AG10803 (cell line): ENCODE data around the gene NPW.

ENCODE experiments used
- DNase-seq: peaks from one replicate; pipeline ENCODE4 v3.0.0; 2010; ENCODE audit warnings: low read depth
- H3K4me3 ChIP-seq: 2 replicates; pipeline ENCODE4 v1.5.1; 2011; ENCODE audit warnings: mild to moderate bottlenecking, low read length, control low read depth
- TF ChIP-seq, protein P1 (sequence below): conservative IDR thresholded peaks from 2 replicates; pipeline ENCODE4 v1.5.1; 2011; ENCODE audit warnings: mild to moderate bottlenecking, low read length, control low read depth, inconsistent platforms

NPW gene

DNA sequence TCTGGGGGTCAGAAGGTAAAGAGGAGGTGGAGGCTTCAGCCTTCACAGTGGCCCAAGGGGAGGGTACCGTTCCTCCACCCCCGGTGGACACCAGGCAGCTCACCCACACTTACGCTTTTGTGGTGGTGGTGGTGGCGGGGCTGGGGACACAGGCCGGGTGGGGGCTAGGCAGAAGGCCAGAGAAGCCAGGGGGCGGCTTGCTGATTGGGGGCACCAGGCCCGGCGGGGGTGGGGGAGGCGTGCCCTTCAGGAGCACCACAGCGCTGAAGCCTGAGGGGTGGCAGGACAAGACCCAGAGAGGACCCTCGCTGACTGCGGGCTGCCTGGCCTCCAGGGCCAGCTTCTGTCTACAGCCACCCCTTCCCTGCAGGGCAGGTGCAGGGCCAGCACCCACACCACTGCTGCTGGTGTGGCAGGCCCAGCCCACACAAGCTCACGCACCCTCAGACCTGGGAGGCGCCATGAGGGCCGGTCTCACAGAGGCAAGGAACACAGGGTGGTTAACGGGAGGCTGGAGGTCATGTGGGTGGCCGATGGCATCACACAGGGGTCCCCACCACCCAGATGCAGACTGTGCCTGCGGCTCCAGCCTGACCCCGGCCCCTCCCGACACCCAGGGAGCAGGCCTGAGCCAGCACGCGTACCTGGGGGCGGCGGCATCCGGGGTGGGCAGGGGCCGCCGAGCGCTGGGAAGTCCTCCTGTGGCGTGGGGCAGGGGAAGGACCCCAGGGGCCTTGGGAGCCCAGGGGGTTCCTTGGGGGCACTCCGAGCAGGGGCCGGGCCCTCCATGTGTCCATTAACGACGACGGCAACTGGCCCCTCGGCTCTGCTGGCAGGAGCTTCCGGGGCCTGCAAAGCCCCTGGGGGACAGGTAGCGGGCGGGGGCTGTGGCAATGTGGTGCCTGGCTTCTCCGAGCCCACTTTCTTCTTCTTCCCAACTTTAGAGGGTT lies 20.5 kb upstream of the NPW start:
- DNase-seq: no peak
- H3K4me3 ChIP-seq: no peak overlapping the region
- TF ChIP-seq, protein P1, sequence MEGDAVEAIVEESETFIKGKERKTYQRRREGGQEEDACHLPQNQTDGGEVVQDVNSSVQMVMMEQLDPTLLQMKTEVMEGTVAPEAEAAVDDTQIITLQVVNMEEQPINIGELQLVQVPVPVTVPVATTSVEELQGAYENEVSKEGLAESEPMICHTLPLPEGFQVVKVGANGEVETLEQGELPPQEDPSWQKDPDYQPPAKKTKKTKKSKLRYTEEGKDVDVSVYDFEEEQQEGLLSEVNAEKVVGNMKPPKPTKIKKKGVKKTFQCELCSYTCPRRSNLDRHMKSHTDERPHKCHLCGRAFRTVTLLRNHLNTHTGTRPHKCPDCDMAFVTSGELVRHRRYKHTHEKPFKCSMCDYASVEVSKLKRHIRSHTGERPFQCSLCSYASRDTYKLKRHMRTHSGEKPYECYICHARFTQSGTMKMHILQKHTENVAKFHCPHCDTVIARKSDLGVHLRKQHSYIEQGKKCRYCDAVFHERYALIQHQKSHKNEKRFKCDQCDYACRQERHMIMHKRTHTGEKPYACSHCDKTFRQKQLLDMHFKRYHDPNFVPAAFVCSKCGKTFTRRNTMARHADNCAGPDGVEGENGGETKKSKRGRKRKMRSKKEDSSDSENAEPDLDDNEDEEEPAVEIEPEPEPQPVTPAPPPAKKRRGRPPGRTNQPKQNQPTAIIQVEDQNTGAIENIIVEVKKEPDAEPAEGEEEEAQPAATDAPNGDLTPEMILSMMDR: no peak

DNA sequence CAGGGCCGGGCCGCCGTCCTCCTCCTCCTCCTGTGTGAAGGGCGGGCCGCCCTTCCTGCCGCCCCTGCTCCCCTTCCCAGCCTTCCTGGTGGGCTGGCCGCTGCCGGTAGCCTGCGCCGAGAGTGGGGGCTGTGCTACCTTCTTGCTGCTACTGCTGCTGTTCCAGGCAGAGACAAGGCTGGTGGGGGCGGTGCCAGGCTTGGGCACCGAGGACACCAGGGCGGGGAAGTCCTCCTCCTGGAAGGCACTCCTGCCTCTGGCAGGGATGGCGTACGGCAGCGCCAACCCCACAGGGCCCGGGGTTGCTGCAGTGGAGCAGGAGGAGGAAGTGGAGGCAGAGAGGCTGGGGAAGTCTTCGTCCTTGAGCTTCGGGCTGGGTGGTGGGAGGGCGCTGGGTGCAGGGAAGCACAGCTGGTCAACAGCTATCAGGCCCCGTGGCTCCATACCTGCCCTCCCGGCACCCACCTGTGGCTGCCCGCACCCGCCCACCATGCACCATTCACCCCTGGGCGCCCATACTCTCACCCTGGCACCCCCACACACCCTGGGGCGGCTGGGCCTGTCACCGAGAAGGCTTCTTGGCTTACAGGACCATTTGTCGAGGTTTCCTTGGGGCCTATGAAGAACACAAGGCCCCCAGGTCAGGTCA lies 19.6 kb upstream of the NPW start:
- DNase-seq: no peak
- no peak overlapping the region for H3K4me3 ChIP-seq
- TF ChIP-seq, protein P1: no peak

DNA sequence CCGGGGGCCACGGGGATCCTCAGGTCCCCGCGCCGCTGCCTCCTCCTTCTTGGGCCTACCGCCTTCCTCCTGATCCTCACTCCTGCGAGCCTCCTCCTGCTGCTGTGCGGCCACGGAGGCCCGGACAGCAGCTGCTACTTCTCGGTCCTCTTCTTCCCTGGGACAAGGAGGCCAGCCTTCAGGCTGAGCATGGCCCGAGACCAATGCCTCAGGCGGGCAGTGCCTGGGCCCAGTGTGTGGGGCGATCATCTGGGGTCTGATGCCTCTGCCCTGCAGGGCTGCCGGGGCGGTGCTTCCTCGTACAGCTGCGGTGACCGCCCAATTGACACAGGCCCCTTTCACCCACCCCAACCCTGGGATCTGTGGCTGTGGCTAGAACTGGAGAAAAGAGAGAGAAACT lies 18.6 kb upstream of the NPW start:
- no peak for DNase-seq
- H3K4me3 ChIP-seq: no peak overlapping the region
- TF ChIP-seq, protein P1: no peak

DNA sequence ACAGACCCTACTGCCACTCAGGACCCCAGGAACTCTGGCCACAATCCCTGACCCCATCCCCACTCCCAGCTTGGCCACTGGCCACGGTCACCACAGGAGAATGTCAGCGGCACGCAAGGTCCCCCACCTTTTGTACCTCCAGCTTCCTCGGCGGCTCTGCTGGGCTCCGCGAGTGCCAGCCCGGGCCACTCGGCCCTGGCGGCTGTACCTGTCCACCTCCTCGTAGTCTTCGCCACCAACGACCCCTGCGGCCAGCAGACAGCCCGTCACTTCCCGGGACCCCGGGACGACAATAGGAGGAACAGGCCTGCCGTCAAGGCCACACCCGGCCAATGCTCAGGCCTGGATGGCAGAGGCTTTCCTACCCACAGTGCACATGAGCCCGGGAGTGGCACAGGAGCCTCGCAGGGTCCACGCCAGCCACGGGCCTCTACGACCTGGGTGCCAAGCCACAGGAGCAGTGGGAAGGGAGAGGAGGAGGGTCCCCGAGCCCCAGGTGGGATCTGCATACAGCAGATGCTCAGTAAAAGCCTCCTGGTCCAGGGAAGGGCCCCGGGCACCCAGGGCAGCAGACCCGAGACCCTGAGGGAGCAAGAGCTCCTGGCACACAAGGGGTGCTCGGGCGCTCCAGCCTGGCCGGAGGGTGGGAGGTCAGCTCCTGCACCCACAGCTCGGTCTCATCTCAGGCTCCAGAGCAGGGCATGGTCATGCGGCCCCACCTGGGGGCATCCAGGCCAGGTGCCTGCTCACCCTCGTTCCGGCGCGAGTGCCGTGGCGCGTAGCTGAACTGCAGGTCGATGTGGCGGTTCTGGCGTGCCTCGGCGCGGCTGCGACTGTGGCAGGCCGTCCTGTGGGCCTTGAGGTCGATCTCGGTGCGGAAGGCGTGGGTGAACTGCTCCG lies 17.9 kb upstream of the NPW start:
- TF ChIP-seq, protein P1: no peak
- DNase-seq: no peak
- no peak overlapping the region for H3K4me3 ChIP-seq

DNA sequence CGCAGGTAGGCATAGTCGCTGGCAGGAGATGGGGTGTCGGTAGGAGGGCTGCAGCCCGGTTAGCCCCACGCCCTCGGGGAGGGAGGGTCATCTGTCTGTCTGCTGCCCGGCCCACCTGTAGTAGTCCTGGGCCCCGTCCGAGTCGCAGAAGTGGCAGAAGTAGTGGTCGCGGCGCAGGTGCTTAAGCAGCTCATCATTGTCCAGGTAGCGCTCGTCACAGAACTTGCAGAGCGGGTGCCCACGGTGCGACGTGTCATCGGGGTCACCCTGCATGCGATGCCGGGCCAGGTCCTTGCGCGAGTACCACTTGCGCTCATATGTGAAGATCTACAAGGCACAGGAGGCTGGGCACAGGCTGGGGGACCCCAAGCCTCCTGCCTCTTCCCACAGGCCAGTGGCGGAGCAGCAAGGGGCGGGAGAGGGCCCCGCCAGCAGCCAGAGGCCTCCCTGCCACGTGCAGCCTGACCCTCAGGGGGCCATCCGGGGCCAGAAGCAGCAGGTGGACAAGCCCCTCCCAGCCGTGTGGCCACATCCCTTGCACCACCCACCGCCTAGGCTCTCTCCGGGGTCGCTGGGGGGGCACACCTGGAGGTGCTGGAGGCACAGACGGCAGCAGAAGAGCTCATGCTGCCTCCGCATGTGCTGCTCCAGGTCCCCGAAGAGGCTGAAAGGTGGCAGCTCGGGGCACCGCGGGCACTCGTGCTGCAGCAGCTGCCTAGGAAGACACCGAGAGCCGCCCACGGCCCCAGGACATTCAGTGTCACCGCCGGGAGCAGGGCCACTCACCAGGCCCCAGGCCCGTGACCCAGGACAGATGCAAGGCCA lies 17.0 kb upstream of the NPW start:
- TF ChIP-seq, protein P1: no peak
- no peak overlapping the region for H3K4me3 ChIP-seq

DNA sequence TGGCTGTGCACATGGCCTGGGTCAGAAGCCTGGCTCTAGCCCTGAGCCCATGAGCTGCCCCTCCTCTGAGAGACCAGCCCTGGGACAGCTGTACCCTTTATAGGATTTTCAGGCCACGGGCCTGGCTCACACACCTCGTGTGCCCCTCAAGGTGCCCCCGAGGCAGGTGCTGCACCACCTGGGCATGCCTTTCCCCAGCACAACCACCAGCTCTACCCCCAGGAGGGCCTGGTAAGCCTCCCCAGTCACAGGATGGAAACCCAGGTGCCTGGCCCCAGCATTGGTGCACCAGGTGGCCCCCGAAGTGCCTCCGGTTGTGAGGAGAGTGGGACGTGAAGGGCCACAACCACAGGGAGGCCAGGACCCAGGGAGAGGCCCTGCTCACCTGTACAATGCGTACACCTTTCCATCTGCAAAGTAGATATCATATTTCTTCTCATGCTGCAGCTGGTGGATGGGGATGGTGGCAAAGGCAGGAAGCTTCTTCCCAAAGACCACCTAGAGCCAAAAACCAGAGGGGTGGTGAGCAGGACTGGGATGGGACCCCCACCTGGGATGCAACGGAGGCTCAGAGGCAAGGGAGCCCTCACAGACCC lies 16.3 kb upstream of the NPW start:
- no peak for DNase-seq

More for the DNA sequence above, 17.0 kb upstream of the NPW start:
- no peak for DNase-seq

More for the DNA sequence above, 16.3 kb upstream of the NPW start:
- TF ChIP-seq, protein P1: no peak
- H3K4me3 ChIP-seq: no peak overlapping the region
